Fibroblast of the conjunctiva (primary cell): ENCODE data around the gene MED12L.

Experiments used
- DNase-seq: peaks from one replicate; pipeline ENCODE4 v3.0.0-alpha.2; 2010; ENCODE audit warnings: low read depth

Gene MED12L

DNA sequence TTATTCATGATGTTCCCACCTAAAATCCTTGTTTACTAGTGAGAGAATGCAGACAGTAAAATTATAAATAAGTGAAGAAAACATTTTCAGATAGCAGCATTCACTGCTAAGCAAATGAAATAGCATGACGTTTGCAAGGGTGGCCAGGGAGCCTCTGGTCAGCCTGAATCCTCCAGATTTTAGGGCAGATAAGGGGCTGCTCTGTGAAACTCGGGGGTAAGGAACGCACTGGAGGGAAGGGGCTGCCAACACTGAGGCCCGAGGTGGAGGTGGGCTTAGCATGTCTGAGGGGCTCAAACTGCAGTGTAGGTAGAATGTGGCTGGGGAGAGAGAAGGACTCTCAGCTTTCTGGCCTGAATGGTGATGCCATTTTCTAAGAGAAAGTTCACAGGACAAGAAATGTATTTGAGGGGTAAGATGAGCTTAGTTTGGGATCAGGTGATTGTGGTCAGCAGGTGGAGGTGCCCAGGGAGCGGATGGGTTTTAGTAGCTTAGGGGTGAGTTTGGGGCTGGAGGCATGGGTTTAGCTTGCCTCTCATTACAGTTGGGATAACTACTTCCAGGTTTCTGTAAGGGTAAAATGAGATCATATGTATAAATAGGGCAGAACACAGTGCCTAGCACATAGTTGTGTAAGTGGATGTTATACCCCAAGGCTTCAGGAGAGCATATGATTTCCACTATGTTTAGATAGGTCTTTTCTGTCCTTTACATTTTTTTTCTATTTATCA is 97.0 kb downstream of the MED12L start:
- DNase-seq = no peak

- no peak for DNase-seq
These were observed 97.8 kb downstream of the MED12L start for GRCh38 chr3:151183265-151183671.

DNA sequence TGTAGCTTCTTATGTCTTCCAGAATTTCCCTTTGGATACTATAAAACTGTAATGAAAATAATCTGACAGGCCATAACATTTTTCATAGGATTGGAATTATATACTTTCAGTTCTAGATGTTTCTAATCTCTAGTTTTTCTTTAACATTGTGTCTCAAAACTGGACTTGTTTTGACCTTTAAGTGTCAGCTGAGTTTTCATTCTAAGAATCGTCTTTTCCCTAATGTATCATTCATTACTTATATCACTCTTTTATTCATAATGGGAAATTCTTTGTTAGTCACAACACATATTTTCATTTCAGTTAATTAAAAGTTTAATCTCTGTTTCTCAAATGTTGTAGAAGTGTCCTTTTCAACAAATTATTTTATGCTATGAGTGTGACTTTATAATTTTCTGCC is 105.6 kb downstream of the MED12L start:
- no peak for DNase-seq

- DNase-seq = no peak
These were observed 107.1 kb downstream of the MED12L start for GRCh38 chr3:151192545-151192944.

- DNase-seq = no peak
These were observed 110.4 kb downstream of the MED12L start for GRCh38 chr3:151195826-151196225.

- no peak for DNase-seq
These were observed 111.0 kb downstream of the MED12L start for GRCh38 chr3:151196434-151196833.

- no peak for DNase-seq
These were observed 111.8 kb downstream of the MED12L start for GRCh38 chr3:151197228-151197627.

DNA sequence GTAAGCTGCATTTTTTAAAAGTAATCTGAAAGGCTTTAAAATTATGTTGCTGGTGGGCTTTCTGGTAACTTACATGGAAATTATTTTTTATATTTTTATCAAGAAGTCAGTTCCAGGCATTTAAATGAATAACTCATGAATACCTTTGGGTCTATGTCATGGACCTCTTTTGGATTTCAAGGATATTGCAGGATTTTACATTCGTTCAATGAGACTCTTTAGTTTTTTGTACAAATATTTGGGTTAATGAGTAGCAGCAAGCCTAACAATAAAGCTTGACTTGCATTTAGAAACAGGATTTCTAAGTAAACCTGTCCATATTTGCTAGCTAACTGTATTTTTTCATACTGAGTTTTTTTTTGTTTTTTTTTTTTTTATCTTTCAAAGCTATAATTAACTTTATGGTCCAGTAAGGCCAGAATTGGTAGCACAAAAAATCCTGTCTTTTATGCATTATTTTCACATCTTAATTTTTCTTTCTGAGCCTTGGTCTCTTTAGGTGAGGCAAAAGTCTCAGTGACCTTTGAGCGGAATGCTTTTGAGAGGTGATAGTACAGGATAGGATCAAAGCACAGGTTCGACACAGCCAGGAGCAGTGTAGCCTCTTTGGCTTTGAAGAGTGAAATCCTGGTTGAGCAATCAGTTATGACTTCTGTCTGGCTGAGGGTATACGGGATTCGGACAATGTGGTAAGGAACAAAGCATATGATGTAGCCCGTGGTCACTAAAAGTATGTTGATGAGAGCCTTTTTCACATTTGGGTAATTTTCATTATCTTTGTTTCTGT is 112.7 kb downstream of the MED12L start:
- peak; percentile 9 for DNase-seq

DNA sequence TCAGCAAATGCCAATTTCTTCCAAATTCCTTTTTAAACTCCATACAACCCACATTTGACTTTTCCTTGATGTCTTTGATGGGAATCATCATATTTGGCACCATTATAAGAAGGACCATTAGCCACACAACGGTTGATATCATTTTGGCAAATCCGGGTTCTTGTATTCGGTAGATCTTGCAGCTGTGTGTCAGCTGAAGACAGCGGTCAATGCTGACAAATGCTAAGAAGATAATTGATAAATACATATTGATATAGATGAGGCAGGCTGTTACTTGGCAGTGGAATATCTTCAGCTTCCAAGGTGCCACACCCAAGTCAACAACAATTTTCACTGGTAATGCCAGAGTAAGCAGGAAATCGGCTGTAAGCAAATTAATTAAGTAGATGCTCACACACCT is 113.4 kb downstream of the MED12L start:
- no peak for DNase-seq

- no peak for DNase-seq
These were observed 114.3 kb downstream of the MED12L start for GRCh38 chr3:151199554-151200438.

GRCh38 chr3:151200586-151200985 is 115.1 kb downstream of the MED12L start:
- DNase-seq = no peak

DNA sequence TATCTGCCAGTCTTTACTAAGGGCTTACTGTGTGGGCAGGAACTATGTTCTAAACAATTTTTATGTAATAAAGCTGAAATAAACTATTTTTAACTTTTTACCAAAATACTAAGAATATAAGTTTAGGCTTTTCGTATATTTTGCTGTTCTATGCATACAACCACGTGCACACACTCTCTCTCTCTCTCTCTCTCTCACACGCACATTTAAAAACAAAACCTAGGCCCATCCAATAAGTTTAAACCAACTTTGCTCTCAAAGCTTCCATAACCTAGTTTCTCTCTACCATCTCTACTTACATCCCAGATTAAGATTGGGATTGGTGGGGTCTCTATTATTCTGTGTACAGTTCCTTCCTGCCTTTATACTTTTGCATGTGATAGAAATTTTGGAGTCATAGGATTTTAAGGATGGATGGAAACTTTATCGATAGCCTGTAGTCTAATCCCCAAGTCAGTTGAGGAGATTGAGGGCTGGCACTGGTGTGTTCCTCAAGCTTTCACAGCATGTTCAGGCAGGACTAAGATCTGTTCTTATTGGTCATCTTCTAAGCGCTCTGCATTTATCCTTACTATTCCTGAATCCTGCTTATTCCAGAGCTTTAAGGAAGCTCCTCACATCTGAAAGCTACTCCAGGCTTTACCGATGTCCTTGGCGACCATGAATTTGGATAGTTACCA is 115.7 kb downstream of the MED12L start:
- no peak for DNase-seq

GRCh38 chr3:151203051-151203420 is 117.6 kb downstream of the MED12L start, which contains the start of gene GPR171:
TSS of gene GPR171 (minus strand) at chr3:151203216. CDS start at chr3:151199386, 3,830 bp downstream.
- no peak for DNase-seq

DNA sequence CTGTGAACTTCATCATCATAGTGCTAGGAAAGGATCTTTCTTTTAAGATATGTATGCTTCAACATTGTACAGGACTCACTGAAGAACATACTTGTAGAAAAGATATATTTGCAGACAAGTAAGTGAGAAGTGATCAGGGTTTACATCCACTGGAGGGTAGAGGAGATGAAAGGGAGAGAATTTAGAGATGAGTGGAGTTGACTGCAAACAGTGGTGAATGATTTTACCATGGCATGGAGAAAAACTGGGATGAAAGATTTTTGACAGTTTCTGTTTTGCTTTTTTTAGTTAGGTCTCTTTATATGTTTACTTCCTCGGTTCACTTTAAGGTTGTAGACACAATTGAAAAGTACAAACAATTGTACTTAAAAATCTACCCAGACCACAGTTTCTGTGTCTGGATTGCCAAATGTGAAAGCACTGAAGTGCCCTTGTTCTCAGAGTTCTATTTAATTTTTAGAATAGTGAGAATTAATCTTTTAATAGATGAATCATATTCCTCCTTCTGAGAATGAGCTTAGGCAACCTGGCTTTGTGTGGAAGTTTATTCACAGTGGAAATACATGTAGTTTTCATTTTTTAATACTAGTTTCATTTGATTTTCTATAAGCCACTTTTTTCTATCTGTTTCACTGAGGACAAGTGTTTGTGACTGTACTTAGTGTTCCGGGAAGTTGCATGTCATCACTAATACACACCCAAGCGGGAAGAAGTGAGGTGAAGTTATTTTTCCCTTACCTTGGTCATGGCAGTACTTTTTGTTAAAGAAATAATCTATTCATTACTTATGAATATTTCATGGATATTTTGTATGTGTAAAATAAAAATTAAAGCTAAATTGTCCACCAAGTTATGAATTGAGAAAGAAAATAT is 119.3 kb downstream of the MED12L start:
- no peak for DNase-seq

- DNase-seq = no peak
These were observed 120.0 kb downstream of the MED12L start for GRCh38 chr3:151205482-151205881.

GRCh38 chr3:151206201-151206600 is 120.7 kb downstream of the MED12L start:
- no peak for DNase-seq

DNA sequence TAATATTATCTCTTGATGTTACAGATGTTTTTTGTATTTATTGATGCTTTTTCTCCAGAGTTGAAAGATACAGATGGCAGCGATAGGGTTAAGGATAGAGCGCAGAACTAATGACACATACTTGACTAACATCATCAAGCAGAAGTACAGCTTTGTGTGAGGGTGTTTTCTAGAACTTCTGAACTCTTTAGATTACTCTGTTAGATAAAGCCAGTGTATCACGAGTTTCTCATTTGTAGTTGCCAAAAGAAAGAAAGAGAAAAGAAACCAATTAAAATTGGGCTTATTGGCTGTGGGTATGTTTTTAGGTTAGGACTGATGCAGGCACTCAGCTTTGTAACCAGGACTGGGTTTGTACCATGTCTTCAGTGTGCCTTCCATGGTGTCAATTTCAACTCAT is 124.2 kb downstream of the MED12L start:
- DNase-seq = no peak

- no peak for DNase-seq
These were observed 125.4 kb downstream of the MED12L start for GRCh38 chr3:151210676-151211381.

GRCh38 chr3:151213151-151213550 is 127.7 kb downstream of the MED12L start:
- no peak for DNase-seq

DNA sequence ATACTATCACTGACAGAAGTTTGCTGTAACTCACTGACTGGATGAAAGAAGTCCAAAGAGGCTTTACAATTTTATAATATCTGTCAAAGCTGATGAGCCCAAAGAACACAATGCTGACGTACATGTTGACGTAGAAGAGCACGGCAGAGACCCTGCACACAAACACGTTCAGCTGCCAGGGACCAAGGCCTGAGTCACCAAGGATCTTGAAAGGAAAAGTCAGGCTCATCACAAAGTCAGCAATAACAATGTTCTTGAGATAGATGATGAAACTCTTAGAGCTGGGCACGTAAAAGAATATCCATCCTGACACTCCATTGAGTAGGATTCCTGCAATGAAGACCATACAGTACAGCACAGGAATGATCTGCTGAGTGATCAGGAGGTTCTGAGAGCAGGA is 128.4 kb downstream of the MED12L start:
- no peak for DNase-seq
